ENCODE data around the gene RFC5.

RFC5 gene

GRCh38 chr12:117975006-117975405 is 41.5 kb upstream of the RFC5 start:
- TF ChIP-seq SALL2 (tag by site-specific recombination; IDR thresholded peaks at IDR 0.05; ENCODE audit: borderline replicate concordance) (no peak), SCRT2 (tag by site-specific recombination; IDR thresholded peaks at IDR 0.05) (no peak), OVOL3 (tag by site-specific recombination; IDR thresholded peaks at IDR 0.05) (no peak), ZNF157 (tag by site-specific recombination; IDR thresholded peaks at IDR 0.05) (no peak), ZNF324 (tag by site-specific recombination; IDR thresholded peaks at IDR 0.05) (no peak)
- ChIA-PET POLR2A (no interaction called here), CTCF (no interaction called here)
- Histone ChIP-seq H3K4me3 (ENCODE audit: low read depth, low read length) (no peak overlapping the region), H3K36me3 (ENCODE audit: control insufficient read depth in 2 of 2, insufficient read depth in 1 of 2, low read length in 2 of 2) (no peaks in the 10 kb centered on the region), H3K27ac (ENCODE audit: extremely low read depth, low read depth, low read length) (no peak overlapping the region), H3K4me1 (ENCODE audit: control insufficient read depth, insufficient read depth, low read length) (no peaks in the 10 kb centered on the region), H3K9me3 (ENCODE audit: control insufficient read depth, insufficient read depth, low read depth, low read length) (no peaks in the 10 kb centered on the region)

GRCh38 chr12:117977373-117977772 is 39.1 kb upstream of the RFC5 start:
- ChIA-PET CTCF (no interaction called here), POLR2A (no interaction called here)
- no peaks in the 10 kb centered on the region for H3K9me3 ChIP-seq (ENCODE audit: control insufficient read depth, insufficient read depth, low read depth, low read length)
- no peaks in the 10 kb centered on the region for H3K4me1 ChIP-seq (ENCODE audit: control insufficient read depth, insufficient read depth, low read length)
- no peaks in the 10 kb centered on the region for H3K36me3 ChIP-seq (ENCODE audit: control insufficient read depth in 2 of 2, insufficient read depth in 1 of 2, low read length in 2 of 2)
- H3K4me3 ChIP-seq (ENCODE audit: low read depth, low read length) = no peak overlapping the region
- H3K27ac ChIP-seq (ENCODE audit: extremely low read depth, low read depth, low read length) = no peak overlapping the region
- peak; percentile 90 for TF ChIP-seq ZNF146 (tag by site-specific recombination; IDR thresholded peaks at IDR 0.05)
- TF ChIP-seq ZNF707 (tag by site-specific recombination; IDR thresholded peaks at IDR 0.05) = no peak
- TF ChIP-seq ZNF121 (tag by site-specific recombination; IDR thresholded peaks at IDR 0.05) = no peak
- no peak for TF ChIP-seq FEZF1 (tag by site-specific recombination; IDR thresholded peaks at IDR 0.05)

GRCh38 chr12:117980616-117981015 is 35.9 kb upstream of the RFC5 start:
- H3K4me3 ChIP-seq (ENCODE audit: low read depth, low read length) = no peak overlapping the region
- TF ChIP-seq ZNF133 (tag by site-specific recombination; IDR thresholded peaks at IDR 0.05) (no peak), ZFP69B (tag by site-specific recombination; IDR thresholded peaks at IDR 0.05) (no peak), ZIC2 (tag by site-specific recombination; IDR thresholded peaks at IDR 0.05) (no peak), SETDB1 (IDR thresholded peaks at IDR 0.05; ENCODE audit: insufficient read length, low read length) (no peak), ZNF146 (tag by site-specific recombination; IDR thresholded peaks at IDR 0.05) (peak; percentile 82; the same call in 1 of the 2 replicates), ZNF274 (IDR thresholded peaks at IDR 0.05; ENCODE audit: low read length) (no peak), ZNF274 (tag by site-specific recombination; IDR thresholded peaks at IDR 0.05; ENCODE audit: borderline replicate concordance) (no peak)
- no peaks in the 10 kb centered on the region for H3K9me3 ChIP-seq (ENCODE audit: control insufficient read depth, insufficient read depth, low read depth, low read length)
- H3K36me3 ChIP-seq (ENCODE audit: control insufficient read depth in 2 of 2, insufficient read depth in 1 of 2, low read length in 2 of 2) = no peaks in the 10 kb centered on the region
- POLR2A ChIA-PET = no interaction called here
- no peaks in the 10 kb centered on the region for H3K4me1 ChIP-seq (ENCODE audit: control insufficient read depth, insufficient read depth, low read length)
- CTCF ChIA-PET = no interaction called here
- no peak overlapping the region for H3K27ac ChIP-seq (ENCODE audit: extremely low read depth, low read depth, low read length)

- CTCF ChIA-PET = interaction anchor here (1.4 kb wide), 1 partner anchor 74 kb away, joined by 4 read pairs; no protein-coding TSS in a partner anchor
- POLR2A ChIA-PET = no interaction called here
- Histone ChIP-seq H3K9me3 (ENCODE audit: control insufficient read depth, insufficient read depth, low read depth, low read length) (no peaks in the 10 kb centered on the region), H3K4me3 (ENCODE audit: low read depth, low read length) (no peak overlapping the region), H3K4me1 (ENCODE audit: control insufficient read depth, insufficient read depth, low read length) (no peaks in the 10 kb centered on the region), H3K36me3 (ENCODE audit: control insufficient read depth in 2 of 2, insufficient read depth in 1 of 2, low read length in 2 of 2) (no peaks in the 10 kb centered on the region), H3K27ac (ENCODE audit: extremely low read depth, low read depth, low read length) (no peak overlapping the region)
- no peak for TF ChIP-seq MYNN (tag by site-specific recombination; IDR thresholded peaks at IDR 0.05; ENCODE audit: borderline replicate concordance)
- no peak for TF ChIP-seq TRIM28 (IDR thresholded peaks at IDR 0.05; ENCODE audit: borderline replicate concordance, low read length)
Measured at GRCh38 chr12:117981267-117981666, 35.2 kb upstream of the RFC5 start.

DNA sequence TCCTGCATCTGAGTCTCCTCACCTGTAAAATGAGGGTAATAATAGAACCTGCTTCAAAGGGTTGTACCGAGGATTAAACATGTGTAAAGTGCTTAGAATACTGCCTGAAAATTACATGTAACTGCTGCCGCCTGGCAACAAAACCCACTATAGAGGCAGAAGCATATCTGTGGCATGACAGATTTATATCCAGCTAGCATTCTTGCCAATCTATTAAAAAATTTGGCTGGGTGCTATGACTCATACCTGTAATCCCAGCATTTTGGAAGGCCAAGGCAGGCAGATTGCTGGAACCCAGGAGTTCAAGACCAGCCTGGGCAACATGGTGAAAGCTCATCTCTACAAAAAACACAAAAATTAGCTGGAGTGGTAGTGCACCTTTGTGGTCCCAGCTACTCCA is 31.3 kb upstream of the RFC5 start:
- H3K9me3 ChIP-seq (ENCODE audit: control insufficient read depth, insufficient read depth, low read depth, low read length) = no peaks in the 10 kb centered on the region
- POLR2A ChIA-PET = no interaction called here
- CTCF ChIA-PET = interaction anchor here (0.5 to 0.8 kb wide), 2 partner anchors 70 to 1955 kb away, joined by 3 to 4 read pairs; no protein-coding TSS in a partner anchor
- H3K4me1 ChIP-seq (ENCODE audit: control insufficient read depth, insufficient read depth, low read length) = no peaks in the 10 kb centered on the region
- TF ChIP-seq GLI4 (tag by site-specific recombination; IDR thresholded peaks at IDR 0.05) (no peak), ZBTB17 (tag by site-specific recombination; IDR thresholded peaks at IDR 0.05) (no peak), ZNF112 (tag by site-specific recombination; IDR thresholded peaks at IDR 0.05) (no peak), SP3 (tag by site-specific recombination; IDR thresholded peaks at IDR 0.05) (no peak), ZNF560 (tag by site-specific recombination; IDR thresholded peaks at IDR 0.05; ENCODE audit: borderline replicate concordance) (no peak), KLF16 (tag by site-specific recombination; IDR thresholded peaks at IDR 0.05) (no peak), ZNF292 (tag by site-specific recombination; IDR thresholded peaks at IDR 0.05; ENCODE audit: borderline replicate concordance, low read depth) (no peak), ZNF654 (tag by site-specific recombination; IDR thresholded peaks at IDR 0.05; ENCODE audit: low read depth) (no peak), ZNF473 (tag by site-specific recombination; IDR thresholded peaks at IDR 0.05) (no peak), ZNF777 (tag by site-specific recombination; IDR thresholded peaks at IDR 0.05; ENCODE audit: borderline replicate concordance) (no peak), WT1 (tag by site-specific recombination; IDR thresholded peaks at IDR 0.05) (no peak), ZFHX2 (tag by site-specific recombination; conservative IDR thresholded peaks at IDR 0.05) (no peak)
- H3K27ac ChIP-seq (ENCODE audit: extremely low read depth, low read depth, low read length) = no peak overlapping the region
- H3K4me3 ChIP-seq (ENCODE audit: low read depth, low read length) = no peak overlapping the region
- H3K36me3 ChIP-seq (ENCODE audit: control insufficient read depth in 2 of 2, insufficient read depth in 1 of 2, low read length in 2 of 2) = no peaks in the 10 kb centered on the region
